ENCODE data around the gene HIBADH. TPM values are rescaled to one million over a fixed set of nuclear protein-coding genes. Genes with fewer than 3 reads are reported as not detected.

Gene HIBADH
- total and polyA plus RNA-seq, 9 of the 15 experiments (the other 6 are each of a cell fraction or from before 2014, with no cell fraction given), result 10.7 to 67.8 (median 36.9) TPM

DNA sequence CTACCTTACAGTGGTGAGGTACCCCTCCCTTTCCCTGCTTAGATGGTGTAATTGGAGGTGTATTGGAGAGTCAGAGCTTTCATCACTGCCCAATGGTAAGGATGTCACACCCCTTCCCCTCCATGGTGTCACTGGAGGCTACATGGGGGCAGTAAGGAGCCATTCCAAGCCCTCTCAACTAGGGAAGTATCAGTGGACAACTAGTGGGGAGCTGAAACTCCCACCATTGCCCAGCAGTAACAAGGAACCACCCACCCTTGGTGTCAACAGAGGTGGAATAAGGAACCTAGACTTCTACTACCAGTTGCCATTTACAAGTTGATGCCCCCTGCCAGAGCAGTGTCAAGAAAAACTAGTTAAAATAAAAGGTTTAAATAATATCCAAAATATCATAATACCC, 2.8 kb upstream of the HIBADH start:
- DNase-seq (ENCODE audit: extremely low read depth in 1 of 4, low spot score in 3 of 4) (no peak), FAIRE-seq (no peak), ATAC-seq (no peak)
- no peaks in the 10 kb centered on the region for H4K20me1 ChIP-seq (replicated peaks; ENCODE audit: control insufficient read depth, insufficient read depth, low read length)
- TF ChIP-seq MXI1 (IDR thresholded peaks at IDR 0.05; ENCODE audit: low read depth, low read length), result no peak
- TF ChIP-seq RHOXF2B (CRISPR knock-in tag; conservative IDR thresholded peaks at IDR 0.05), result no peak
- no peak for TF ChIP-seq ATF1 (CRISPR knock-in tag; IDR thresholded peaks at IDR 0.05)
- no peak for TF ChIP-seq ATF1 (tag; IDR thresholded peaks at IDR 0.05)
- TF ChIP-seq ZNF507 (tag; conservative IDR thresholded peaks at IDR 0.05), result no peak
- no peak for TF ChIP-seq HLTF (IDR thresholded peaks at IDR 0.05)
- TF ChIP-seq CREBBP (IDR thresholded peaks at IDR 0.05; ENCODE audit: low read depth, low read length), result no peak
- peaks cover 21% of the 10 kb centered on the region for H3K79me2 ChIP-seq (ENCODE audit: control insufficient read depth, insufficient read depth, low read length)
- no peaks in the 10 kb centered on the region for H3K27me3 ChIP-seq (ENCODE audit: control insufficient read depth in 2 of 2, insufficient read depth in 2 of 2, low read length in 2 of 2)
- no TSS peak for BruUV-seq (replicated peaks)
- ChIA-PET CTCF (ENCODE audit: low intra/inter-chr PET ratio) (no interaction called here), POLR2A (interaction anchor here (1.0 kb wide), 1 partner anchor 18 kb away, joined by 3 read pairs; no protein-coding TSS in a partner anchor)
- intact Hi-C loops (cut with micrococcal nuclease) (no loop called here), in situ Hi-C loops (cut with MboI) (no loop called here)
- no peaks in the 10 kb centered on the region for H3K9me3 ChIP-seq (replicated peaks; ENCODE audit: control insufficient read depth, insufficient read depth, low read depth, low read length)
- no peak overlapping the region for H3K4me2 ChIP-seq (ENCODE audit: insufficient read depth, low read length)
- H2AFZ ChIP-seq (ENCODE audit: low read depth, low read length), result peak overlapping the region; percentile 97
- H3K9me1 ChIP-seq (ENCODE audit: control insufficient read depth, insufficient read depth, low read length), result no peaks in the 10 kb centered on the region
- H3K4me1 ChIP-seq (replicated peaks in 1 of 2; ENCODE audit: control insufficient read depth in 2 of 2, insufficient read depth in 2 of 2, low read length in 2 of 2), result peaks cover 3 to 27% of the 10 kb centered on the region in 2 experiments
- H3K27ac ChIP-seq (ENCODE audit: extremely low read depth, low read depth, low read length), result no peak overlapping the region
- no peak overlapping the region for H3K4me3 ChIP-seq
- H3K36me3 ChIP-seq (ENCODE audit: control insufficient read depth, insufficient read depth, low read length), result no peaks in the 10 kb centered on the region
- no peak overlapping the region for H3K9ac ChIP-seq (ENCODE audit: insufficient read depth in 1 of 2, low read depth in 2 of 2, low read length in 2 of 2)

DNA sequence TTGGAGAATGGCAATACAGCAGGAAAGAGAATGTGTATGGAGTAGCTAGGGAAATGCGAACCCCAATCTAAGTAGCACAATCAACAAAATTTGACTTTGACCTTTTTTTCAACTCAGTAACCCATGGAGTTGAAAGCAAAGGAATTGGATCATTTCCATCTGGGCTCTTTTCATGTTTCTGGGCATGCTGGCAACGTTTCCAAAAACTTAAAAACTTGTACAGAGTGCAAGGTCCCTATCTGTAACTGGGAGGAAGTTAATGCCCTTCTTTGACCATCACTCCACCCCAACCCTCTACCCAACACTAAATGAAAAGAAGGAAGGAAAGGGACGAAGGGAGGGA, 1.3 kb upstream of the HIBADH start:
- H3K79me2 ChIP-seq (ENCODE audit: control insufficient read depth, insufficient read depth, low read length), result peaks cover 25% of the 10 kb centered on the region
- H3K27me3 ChIP-seq (ENCODE audit: control insufficient read depth in 2 of 2, insufficient read depth in 2 of 2, low read length in 2 of 2), result no peaks in the 10 kb centered on the region
- no TSS peak for BruUV-seq (replicated peaks)
- intact Hi-C loops (cut with micrococcal nuclease) (loop anchor here (1.0 to 2.0 kb wide), 3 partner anchors 75 to 453 kb away; no protein-coding TSS in a partner anchor), in situ Hi-C loops (cut with MboI) (no loop called here)
- H3K4me3 ChIP-seq, result peak overlapping the region; percentile 84
- no peaks in the 10 kb centered on the region for H4K20me1 ChIP-seq (replicated peaks; ENCODE audit: control insufficient read depth, insufficient read depth, low read length)
- DNase-seq (ENCODE audit: extremely low read depth in 1 of 4, low spot score in 3 of 4) (peak in 1 of 4 experiments; percentile 12), FAIRE-seq (no peak), ATAC-seq (no peak)
- WGBS (ENCODE audit: insufficient coverage, low coverage, missing lambda C conversion rate), result 46% methylated on average over 3 of the region's 3 CpGs
- POLR2A ChIA-PET, result interaction anchor here (2.2 kb wide), 1 partner anchor 15 kb away, joined by 6 read pairs; no protein-coding TSS in a partner anchor
- H2AFZ ChIP-seq (ENCODE audit: low read depth, low read length), result peak overlapping the region; percentile 97
- peak overlapping the region; percentile 82 to 94; a peak in 3 of 4 replicates for H3K9ac ChIP-seq (ENCODE audit: insufficient read depth in 1 of 2, low read depth in 2 of 2, low read length in 2 of 2)
- CTCF ChIA-PET (ENCODE audit: low intra/inter-chr PET ratio), result interaction anchor here (0.7 kb wide), 1 partner anchor 110 kb away, joined by 3 read pairs; no protein-coding TSS in a partner anchor
- no peaks in the 10 kb centered on the region for H3K9me1 ChIP-seq (ENCODE audit: control insufficient read depth, insufficient read depth, low read length)
- H3K4me2 ChIP-seq (ENCODE audit: insufficient read depth, low read length), result peak overlapping the region; percentile 95
- peaks cover 3% of the 10 kb centered on the region; the same call in 2 of the 3 replicates for H3K36me3 ChIP-seq (ENCODE audit: control insufficient read depth, insufficient read depth, low read length)
- TF ChIP-seq ZNF212 (CRISPR knock-in tag; IDR thresholded peaks at IDR 0.05) (no peak), SMAD4 (CRISPR knock-in tag; conservative IDR thresholded peaks at IDR 0.05) (0 out of 2 replicates have a peak, but pooled peaks have one; percentile 2)
- TF ChIP-seq, protein P1, sequence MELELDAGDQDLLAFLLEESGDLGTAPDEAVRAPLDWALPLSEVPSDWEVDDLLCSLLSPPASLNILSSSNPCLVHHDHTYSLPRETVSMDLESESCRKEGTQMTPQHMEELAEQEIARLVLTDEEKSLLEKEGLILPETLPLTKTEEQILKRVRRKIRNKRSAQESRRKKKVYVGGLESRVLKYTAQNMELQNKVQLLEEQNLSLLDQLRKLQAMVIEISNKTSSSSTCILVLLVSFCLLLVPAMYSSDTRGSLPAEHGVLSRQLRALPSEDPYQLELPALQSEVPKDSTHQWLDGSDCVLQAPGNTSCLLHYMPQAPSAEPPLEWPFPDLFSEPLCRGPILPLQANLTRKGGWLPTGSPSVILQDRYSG (tag; conservative IDR thresholded peaks at IDR 0.05; ENCODE audit: low read depth), result peak; percentile 51; the same call in 1 of the 2 replicates
- H3K4me1 ChIP-seq (replicated peaks in 1 of 2; ENCODE audit: control insufficient read depth in 2 of 2, insufficient read depth in 2 of 2, low read length in 2 of 2), result peaks cover 3 to 20% of the 10 kb centered on the region in 2 experiments; a peak in 4 of 5 replicates
- no peaks in the 10 kb centered on the region for H3K9me3 ChIP-seq (replicated peaks; ENCODE audit: control insufficient read depth, insufficient read depth, low read depth, low read length)
- peak overlapping the region; percentile 76 for H3K27ac ChIP-seq (ENCODE audit: extremely low read depth, low read depth, low read length)
